ENCODE measurements around the gene LARP1. TPM values are rescaled to one million over a fixed set of nuclear protein-coding genes. Genes with fewer than 3 reads are reported as not detected.
A peak's percentile ranks its signal among the peaks of the same experiment; 100 is the strongest.

The LARP1 gene
- polyA plus RNA-seq, 4 donors: 16.8 to 104 (median 43.0) TPM

GRCh38 chr5:154770111-154770510 is 14.9 kb downstream of the LARP1 start:
- Histone ChIP-seq H3K4me3 (ENCODE audit: low read depth in 1 of 3, low read length in 3 of 3) (no peak overlapping the region), H3K27me3 (ENCODE audit: control insufficient read depth in 3 of 3, insufficient read depth in 3 of 3, low read length in 3 of 3) (no peaks in the 10 kb centered on the region), H3K9me3 (ENCODE audit: control insufficient read depth in 2 of 2, insufficient read depth in 1 of 2, low read depth in 1 of 2, low read length in 1 of 2) (no peaks in the 10 kb centered on the region), H3K27ac (ENCODE audit: low read depth in 1 of 3, low read length in 2 of 3) (no peak overlapping the region), H3K4me1 (ENCODE audit: control insufficient read depth in 3 of 3, insufficient read depth in 2 of 3, low read depth in 1 of 3, low read length in 2 of 3) (peaks cover 12 to 25% (median 23%) of the 10 kb centered on the region in 3 donors), H3K36me3 (ENCODE audit: control insufficient read depth in 3 of 3, insufficient read depth in 2 of 3, low read depth in 1 of 3, low read length in 3 of 3) (peaks cover 0 to 28% (median 0%) of the 10 kb centered on the region in 3 donors)
- WGBS, 3 donors: 37 to 46% (median 45%) methylated on average over 2 of the region's 2 CpGs
- FAIRE-seq (no peak), DNase-seq (no peak)

- H3K4me1 ChIP-seq (ENCODE audit: control insufficient read depth in 3 of 3, insufficient read depth in 2 of 3, low read depth in 1 of 3, low read length in 2 of 3): peaks cover 9 to 30% (median 22%) of the 10 kb centered on the region in 3 donors
- FAIRE-seq (no peak), DNase-seq (no peak)
- no peaks in the 10 kb centered on the region for H3K9me3 ChIP-seq (ENCODE audit: control insufficient read depth in 2 of 2, insufficient read depth in 1 of 2, low read depth in 1 of 2, low read length in 1 of 2)
- 54 to 68% (median 57%) methylated on average over 10 of the region's 10 CpGs for WGBS, 3 donors
- no peak overlapping the region for H3K4me3 ChIP-seq (ENCODE audit: low read depth in 1 of 3, low read length in 3 of 3)
- no peaks in the 10 kb centered on the region for H3K27me3 ChIP-seq (ENCODE audit: control insufficient read depth in 3 of 3, insufficient read depth in 3 of 3, low read length in 3 of 3)
- peak overlapping the region in 1 of 3 donors; percentile 2 for H3K27ac ChIP-seq (ENCODE audit: low read depth in 1 of 3, low read length in 2 of 3)
- peaks cover 0 to 28% (median 0%) of the 10 kb centered on the region in 3 donors for H3K36me3 ChIP-seq (ENCODE audit: control insufficient read depth in 3 of 3, insufficient read depth in 2 of 3, low read depth in 1 of 3, low read length in 3 of 3)
Measured at GRCh38 chr5:154771383-154771901, 16.3 kb downstream of the LARP1 start.

- no peaks in the 10 kb centered on the region for H3K9me3 ChIP-seq (ENCODE audit: control insufficient read depth in 2 of 2, insufficient read depth in 1 of 2, low read depth in 1 of 2, low read length in 1 of 2)
- peaks cover 8 to 24% (median 20%) of the 10 kb centered on the region in 3 donors for H3K4me1 ChIP-seq (ENCODE audit: control insufficient read depth in 3 of 3, insufficient read depth in 2 of 3, low read depth in 1 of 3, low read length in 2 of 3)
- no peak overlapping the region for H3K4me3 ChIP-seq (ENCODE audit: low read depth in 1 of 3, low read length in 3 of 3)
- DNase-seq: no peak
- no peaks in the 10 kb centered on the region for H3K27me3 ChIP-seq (ENCODE audit: control insufficient read depth in 3 of 3, insufficient read depth in 3 of 3, low read length in 3 of 3)
- peaks cover 0 to 28% (median 0%) of the 10 kb centered on the region in 3 donors for H3K36me3 ChIP-seq (ENCODE audit: control insufficient read depth in 3 of 3, insufficient read depth in 2 of 3, low read depth in 1 of 3, low read length in 3 of 3)
- H3K27ac ChIP-seq (ENCODE audit: low read depth in 1 of 3, low read length in 2 of 3): no peak overlapping the region
- WGBS, 3 donors: 71 to 86% (median 71%) methylated on average over 3 of the region's 3 CpGs
- FAIRE-seq: no peak
Measured at GRCh38 chr5:154773326-154773725, 18.1 kb downstream of the LARP1 start.

GRCh38 chr5:154776167-154776566 is 21.0 kb downstream of the LARP1 start:
- H3K9me3 ChIP-seq (ENCODE audit: control insufficient read depth in 2 of 2, insufficient read depth in 1 of 2, low read depth in 1 of 2, low read length in 1 of 2): no peaks in the 10 kb centered on the region
- DNase-seq: no peak
- peaks cover 5 to 24% (median 21%) of the 10 kb centered on the region in 3 donors for H3K4me1 ChIP-seq (ENCODE audit: control insufficient read depth in 3 of 3, insufficient read depth in 2 of 3, low read depth in 1 of 3, low read length in 2 of 3)
- FAIRE-seq: no peak
- H3K4me3 ChIP-seq (ENCODE audit: low read depth in 1 of 3, low read length in 3 of 3): no peak overlapping the region
- 84 to 94% (median 86%) methylated on average over 1 of the region's 1 CpG for WGBS, 3 donors
- H3K36me3 ChIP-seq (ENCODE audit: control insufficient read depth in 3 of 3, insufficient read depth in 2 of 3, low read depth in 1 of 3, low read length in 3 of 3): peaks cover 0 to 22% (median 0%) of the 10 kb centered on the region in 3 donors
- H3K27me3 ChIP-seq (ENCODE audit: control insufficient read depth in 3 of 3, insufficient read depth in 3 of 3, low read length in 3 of 3): no peaks in the 10 kb centered on the region
- H3K27ac ChIP-seq (ENCODE audit: low read depth in 1 of 3, low read length in 2 of 3): no peak overlapping the region

- Histone ChIP-seq H3K27me3 (ENCODE audit: control insufficient read depth in 3 of 3, insufficient read depth in 3 of 3, low read length in 3 of 3) (no peaks in the 10 kb centered on the region), H3K27ac (ENCODE audit: low read depth in 1 of 3, low read length in 2 of 3) (no peak overlapping the region), H3K9me3 (ENCODE audit: control insufficient read depth in 2 of 2, insufficient read depth in 1 of 2, low read depth in 1 of 2, low read length in 1 of 2) (no peaks in the 10 kb centered on the region), H3K36me3 (ENCODE audit: control insufficient read depth in 3 of 3, insufficient read depth in 2 of 3, low read depth in 1 of 3, low read length in 3 of 3) (peaks cover 0 to 22% (median 0%) of the 10 kb centered on the region in 3 donors), H3K4me1 (ENCODE audit: control insufficient read depth in 3 of 3, insufficient read depth in 2 of 3, low read depth in 1 of 3, low read length in 2 of 3) (peaks cover 8 to 31% (median 31%) of the 10 kb centered on the region in 3 donors), H3K4me3 (ENCODE audit: low read depth in 1 of 3, low read length in 3 of 3) (no peak overlapping the region)
- FAIRE-seq (no peak), DNase-seq (no peak)
- 89 to 96% (median 96%) methylated on average over 2 of the region's 2 CpGs for WGBS, 3 donors
Measured at GRCh38 chr5:154778534-154778933, 23.4 kb downstream of the LARP1 start.

GRCh38 chr5:154779105-154779504 is 23.9 kb downstream of the LARP1 start:
- H3K9me3 ChIP-seq (ENCODE audit: control insufficient read depth in 2 of 2, insufficient read depth in 1 of 2, low read depth in 1 of 2, low read length in 1 of 2): no peaks in the 10 kb centered on the region
- H3K4me3 ChIP-seq (ENCODE audit: low read depth in 1 of 3, low read length in 3 of 3): no peak overlapping the region
- 54 to 82% (median 68%) methylated on average over 4 of the region's 4 CpGs for WGBS, 3 donors
- peaks cover 8 to 36% (median 31%) of the 10 kb centered on the region in 3 donors for H3K4me1 ChIP-seq (ENCODE audit: control insufficient read depth in 3 of 3, insufficient read depth in 2 of 3, low read depth in 1 of 3, low read length in 2 of 3)
- H3K36me3 ChIP-seq (ENCODE audit: control insufficient read depth in 3 of 3, insufficient read depth in 2 of 3, low read depth in 1 of 3, low read length in 3 of 3): peaks cover 0 to 23% (median 0%) of the 10 kb centered on the region in 3 donors
- DNase-seq (peak; percentile 72 to 82), FAIRE-seq (no peak)
- no peak overlapping the region for H3K27ac ChIP-seq (ENCODE audit: low read depth in 1 of 3, low read length in 2 of 3)
- H3K27me3 ChIP-seq (ENCODE audit: control insufficient read depth in 3 of 3, insufficient read depth in 3 of 3, low read length in 3 of 3): no peaks in the 10 kb centered on the region

- no peaks in the 10 kb centered on the region for H3K27me3 ChIP-seq (ENCODE audit: control insufficient read depth in 3 of 3, insufficient read depth in 3 of 3, low read length in 3 of 3)
- FAIRE-seq (no peak), DNase-seq (no peak)
- H3K4me3 ChIP-seq (ENCODE audit: low read depth in 1 of 3, low read length in 3 of 3): no peak overlapping the region
- no peaks in the 10 kb centered on the region for H3K9me3 ChIP-seq (ENCODE audit: control insufficient read depth in 2 of 2, insufficient read depth in 1 of 2, low read depth in 1 of 2, low read length in 1 of 2)
- H3K27ac ChIP-seq (ENCODE audit: low read depth in 1 of 3, low read length in 2 of 3): no peak overlapping the region
- H3K36me3 ChIP-seq (ENCODE audit: control insufficient read depth in 3 of 3, insufficient read depth in 2 of 3, low read depth in 1 of 3, low read length in 3 of 3): peaks cover 0 to 21% (median 0%) of the 10 kb centered on the region in 3 donors
- 59 to 77% (median 73%) methylated on average over 1 of the region's 1 CpG for WGBS, 3 donors
- peaks cover 8 to 43% (median 35%) of the 10 kb centered on the region in 3 donors for H3K4me1 ChIP-seq (ENCODE audit: control insufficient read depth in 3 of 3, insufficient read depth in 2 of 3, low read depth in 1 of 3, low read length in 2 of 3)
Measured at GRCh38 chr5:154780128-154780527, 25.0 kb downstream of the LARP1 start.

- Histone ChIP-seq H3K27ac (ENCODE audit: low read depth in 1 of 3, low read length in 2 of 3) (peak overlapping the region in 2 of 3 donors; percentile 9 to 23), H3K9me3 (ENCODE audit: control insufficient read depth in 2 of 2, insufficient read depth in 1 of 2, low read depth in 1 of 2, low read length in 1 of 2) (no peaks in the 10 kb centered on the region), H3K36me3 (ENCODE audit: control insufficient read depth in 3 of 3, insufficient read depth in 2 of 3, low read depth in 1 of 3, low read length in 3 of 3) (peaks cover 0 to 28% (median 0%) of the 10 kb centered on the region in 3 donors), H3K4me3 (ENCODE audit: low read depth in 1 of 3, low read length in 3 of 3) (no peak overlapping the region), H3K4me1 (ENCODE audit: control insufficient read depth in 3 of 3, insufficient read depth in 2 of 3, low read depth in 1 of 3, low read length in 2 of 3) (peaks cover 8 to 56% (median 34%) of the 10 kb centered on the region in 3 donors), H3K27me3 (ENCODE audit: control insufficient read depth in 3 of 3, insufficient read depth in 3 of 3, low read length in 3 of 3) (no peaks in the 10 kb centered on the region)
- 39 to 60% (median 46%) methylated on average over 4 of the region's 4 CpGs for WGBS, 3 donors
- FAIRE-seq: no peak
- no peak for DNase-seq
Measured at GRCh38 chr5:154782326-154782725, 27.1 kb downstream of the LARP1 start.
